LNCaP clone FGC (cell line): ENCODE data around the gene GABRR3.

Experiments used
- DNase-seq: peaks from one replicate; pipeline ENCODE4 v3.0.0-alpha.2; 2011; ENCODE audit warnings: low read depth
- H3K4me3 ChIP-seq: 2 replicates; pipeline ENCODE4 v1.5.1; 2011; ENCODE audit warnings: mild to moderate bottlenecking, low read depth, low read length, control low read depth
- TF ChIP-seq, protein P1 (sequence below): IDR thresholded peaks from 2 replicates; pipeline ENCODE4 v1.5.1; 2012; ENCODE audit warnings: mild to moderate bottlenecking; ENCODE audit not compliant: control insufficient read depth, insufficient read depth; ENCODE audit errors: extremely low read depth

The GABRR3 gene

DNA sequence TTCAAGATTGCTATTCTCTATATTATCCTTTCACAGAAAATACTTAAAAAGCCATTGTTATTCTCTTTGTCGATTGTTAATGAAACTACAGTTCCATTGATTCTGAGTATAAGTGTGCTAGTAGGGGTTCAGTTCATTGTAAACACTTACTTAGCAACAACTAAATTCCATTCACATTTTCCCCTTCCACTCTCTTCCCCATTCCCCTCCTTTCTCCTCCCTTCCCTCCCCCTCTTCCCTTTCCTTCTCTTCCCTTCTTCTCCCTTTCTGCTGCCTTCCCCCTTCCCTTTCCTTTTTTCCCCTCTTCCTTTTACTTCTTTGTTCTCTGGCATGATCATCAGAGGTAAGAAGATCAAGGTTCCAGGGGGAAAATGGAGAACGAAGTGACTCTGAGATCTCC, 41.6 kb downstream of the GABRR3 start:
- peak overlapping the region; percentile 13; the same call in 1 of the 2 replicates for H3K4me3 ChIP-seq
- TF ChIP-seq, protein P1, sequence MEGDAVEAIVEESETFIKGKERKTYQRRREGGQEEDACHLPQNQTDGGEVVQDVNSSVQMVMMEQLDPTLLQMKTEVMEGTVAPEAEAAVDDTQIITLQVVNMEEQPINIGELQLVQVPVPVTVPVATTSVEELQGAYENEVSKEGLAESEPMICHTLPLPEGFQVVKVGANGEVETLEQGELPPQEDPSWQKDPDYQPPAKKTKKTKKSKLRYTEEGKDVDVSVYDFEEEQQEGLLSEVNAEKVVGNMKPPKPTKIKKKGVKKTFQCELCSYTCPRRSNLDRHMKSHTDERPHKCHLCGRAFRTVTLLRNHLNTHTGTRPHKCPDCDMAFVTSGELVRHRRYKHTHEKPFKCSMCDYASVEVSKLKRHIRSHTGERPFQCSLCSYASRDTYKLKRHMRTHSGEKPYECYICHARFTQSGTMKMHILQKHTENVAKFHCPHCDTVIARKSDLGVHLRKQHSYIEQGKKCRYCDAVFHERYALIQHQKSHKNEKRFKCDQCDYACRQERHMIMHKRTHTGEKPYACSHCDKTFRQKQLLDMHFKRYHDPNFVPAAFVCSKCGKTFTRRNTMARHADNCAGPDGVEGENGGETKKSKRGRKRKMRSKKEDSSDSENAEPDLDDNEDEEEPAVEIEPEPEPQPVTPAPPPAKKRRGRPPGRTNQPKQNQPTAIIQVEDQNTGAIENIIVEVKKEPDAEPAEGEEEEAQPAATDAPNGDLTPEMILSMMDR: no peak
- no peak for DNase-seq

DNA sequence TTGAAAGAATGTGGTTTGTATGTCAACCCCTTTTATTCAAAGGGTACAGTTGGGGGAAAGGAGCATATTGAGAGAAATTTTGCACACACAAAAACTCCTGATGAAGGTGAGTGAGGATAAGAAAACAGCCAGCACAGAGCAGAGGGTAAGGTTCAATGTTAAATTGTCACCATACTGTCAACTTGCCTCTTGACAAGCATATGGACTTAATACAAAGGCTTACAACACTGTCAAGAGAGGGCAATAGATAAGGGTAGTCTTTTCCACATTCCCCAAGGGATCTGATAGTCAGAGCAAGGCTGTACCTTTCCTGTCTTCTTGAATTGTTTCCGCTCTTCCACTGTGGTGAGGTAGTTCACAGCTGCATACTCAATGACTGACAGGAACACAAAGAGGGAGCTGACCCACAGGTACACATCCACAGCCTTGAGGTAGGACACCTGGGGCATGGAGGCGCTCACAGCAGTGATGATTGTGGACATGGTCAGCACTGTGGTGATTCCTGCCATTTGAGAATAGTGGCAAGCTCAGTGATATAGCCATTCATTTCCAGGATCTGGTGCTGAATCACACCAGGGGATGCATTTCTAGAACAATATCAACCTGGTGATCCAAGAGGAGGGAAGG, 42.5 kb downstream of the GABRR3 start:
- TF ChIP-seq, protein P1: no peak
- H3K4me3 ChIP-seq: no peak overlapping the region
- DNase-seq: no peak

DNA sequence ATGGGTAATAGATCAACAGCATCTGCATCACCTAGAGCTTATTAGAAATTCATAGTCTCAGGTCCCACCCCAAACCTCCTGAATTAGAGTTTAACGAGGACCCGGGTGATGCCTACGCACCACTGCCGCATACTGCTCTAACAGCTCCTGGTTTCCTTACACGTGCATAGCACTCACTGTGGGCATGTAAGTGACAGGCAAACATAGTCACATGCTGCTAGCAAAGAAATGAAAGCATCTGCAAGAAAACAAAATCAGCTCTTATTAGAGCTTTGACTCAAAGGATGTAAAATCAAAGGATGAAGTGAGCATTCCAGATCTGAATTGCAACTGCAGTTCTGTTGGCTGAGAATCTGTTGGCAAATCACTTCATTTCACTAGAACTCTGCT, 43.8 kb downstream of the GABRR3 start:
- DNase-seq: no peak
- TF ChIP-seq, protein P1: no peak
- no peak overlapping the region for H3K4me3 ChIP-seq

DNA sequence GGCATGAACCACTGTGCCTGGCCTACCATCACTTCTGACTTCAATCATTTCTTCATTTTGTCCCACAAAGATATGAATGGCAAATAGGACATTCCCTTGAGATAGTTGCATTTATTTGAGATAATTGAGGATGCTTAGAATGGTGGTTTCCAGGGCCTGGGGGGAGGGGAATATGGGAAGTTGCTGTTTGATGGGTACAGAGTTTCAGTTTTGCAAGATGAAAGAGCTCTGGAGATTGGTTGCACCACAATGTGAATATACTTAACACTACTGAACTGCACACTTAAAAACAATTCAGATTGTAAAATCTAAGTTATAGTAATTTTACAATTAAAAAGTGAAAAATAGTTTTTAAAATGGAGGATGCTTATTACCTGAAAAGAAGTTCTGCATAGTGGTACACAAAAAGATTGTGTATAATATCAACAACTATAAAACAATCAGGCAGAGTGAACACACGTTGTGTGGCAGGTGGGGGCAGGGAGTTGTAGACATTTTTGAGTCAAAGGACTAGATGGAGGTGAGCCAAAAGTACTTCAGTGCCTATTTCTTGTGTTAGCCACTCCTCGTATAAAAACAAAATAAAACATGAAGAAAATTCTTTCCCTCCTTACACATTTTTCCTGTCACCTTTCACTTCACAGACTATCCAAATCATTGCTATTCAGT, 44.4 kb downstream of the GABRR3 start:
- DNase-seq: no peak
- H3K4me3 ChIP-seq: no peak overlapping the region
- TF ChIP-seq, protein P1: no peak

DNA sequence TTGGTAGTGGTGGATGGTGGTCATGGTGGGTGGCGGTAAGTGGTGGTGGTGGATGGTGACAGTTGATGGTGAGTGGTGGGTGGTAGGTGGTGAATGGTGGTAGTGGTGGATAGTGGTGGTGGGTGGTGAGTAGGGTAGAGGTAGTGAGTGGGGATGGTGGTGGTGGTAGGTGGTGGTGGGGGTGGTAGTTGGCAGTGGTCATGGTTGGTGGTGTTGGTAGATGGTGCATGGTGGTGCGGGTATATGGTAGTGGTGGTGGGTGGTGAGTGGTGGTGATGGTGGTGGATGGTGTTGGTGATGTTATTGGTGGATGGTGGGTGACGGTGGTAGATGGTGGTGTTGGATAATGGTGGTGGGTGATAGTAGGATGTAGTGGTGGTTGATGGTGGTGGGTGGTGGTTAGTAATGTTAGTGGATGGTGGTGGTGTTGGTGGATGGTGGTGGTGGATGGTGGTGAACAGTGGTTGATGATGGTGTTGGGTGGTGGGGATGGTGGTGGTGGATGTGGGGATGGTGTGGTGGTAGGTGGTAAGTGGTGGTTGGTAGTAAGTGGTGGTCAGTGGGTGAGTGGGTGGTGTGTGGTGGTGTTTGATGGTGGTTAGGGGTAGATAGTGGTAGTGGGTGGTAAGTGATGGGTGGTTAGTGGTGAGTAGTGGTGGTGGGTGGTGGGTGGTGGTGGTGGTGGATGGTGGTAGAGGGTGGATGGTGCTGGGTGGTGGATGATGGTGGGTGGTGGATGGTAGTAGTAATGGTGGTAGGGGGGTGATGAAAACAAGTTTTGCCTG, 46.1 kb downstream of the GABRR3 start:
- no peak overlapping the region for H3K4me3 ChIP-seq
- DNase-seq: no peak
- TF ChIP-seq, protein P1: no peak

DNA sequence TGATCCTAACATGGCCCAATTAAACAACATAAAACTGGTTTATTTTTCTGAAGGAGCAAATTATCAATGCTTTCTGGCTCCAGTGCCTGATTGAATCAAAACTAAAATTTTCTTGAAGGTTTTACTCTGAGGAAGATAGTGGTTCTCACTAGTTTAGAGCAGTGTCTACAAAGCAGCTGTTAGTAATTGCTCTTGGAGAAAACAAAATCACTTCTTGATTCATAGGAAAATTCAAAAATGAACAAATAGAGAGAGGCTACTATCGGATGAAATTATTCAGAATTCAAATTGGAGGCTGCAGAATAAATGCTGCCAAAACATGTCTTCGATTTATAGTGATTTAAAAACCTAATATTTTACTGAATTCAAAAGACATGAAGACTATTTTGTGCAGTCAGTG, 47.8 kb downstream of the GABRR3 start:
- H3K4me3 ChIP-seq: no peak overlapping the region
- no peak for DNase-seq
- TF ChIP-seq, protein P1: no peak
